Head of caudate nucleus (tissue), 42 donors: ENCODE data around the gene SH3PXD2A.
A peak's percentile ranks its signal among the peaks of the same experiment; 100 is the strongest.

Source experiments
- DNase-seq, 42 donors: peaks; one replicate each; pipeline versions ENCODE4 v3.0.0 to v3.0.0-alpha.2; 2020 to 2021; ENCODE audit warnings: mixed read lengths in 7 of 42
- intact Hi-C: fragments of 100-400 bp; cut with DNase I; formaldehyde crosslinking; loops from one replicate; pipeline ENCODE4 v1.15.0; 2022

Gene SH3PXD2A

GRCh38 chr10:103564776-103565520, 290.4 kb downstream of the SH3PXD2A start:
- DNase-seq: peak in 2 of 42 donors; percentile 43 to 49
- intact Hi-C loops: no loop called here

- DNase-seq: no peak
- intact Hi-C loops: no loop called here
These were observed 291.3 kb downstream of the SH3PXD2A start for GRCh38 chr10:103564116-103564501.

- intact Hi-C loops: no loop called here
These were observed 291.9 kb downstream of the SH3PXD2A start for GRCh38 chr10:103563231-103564115.

GRCh38 chr10:103562383-103562782, 293.0 kb downstream of the SH3PXD2A start:
- intact Hi-C loops: no loop called here
- DNase-seq: no peak

More at GRCh38 chr10:103563231-103564115, 291.9 kb downstream of the SH3PXD2A start:
- DNase-seq: no peak

GRCh38 chr10:103560886-103561285, 294.5 kb downstream of the SH3PXD2A start:
- DNase-seq: no peak

GRCh38 chr10:103559776-103560175, 295.6 kb downstream of the SH3PXD2A start:
- intact Hi-C loops: no loop called here
- no peak for DNase-seq

More at GRCh38 chr10:103560886-103561285, 294.5 kb downstream of the SH3PXD2A start:
- intact Hi-C loops: no loop called here

- DNase-seq: no peak
- intact Hi-C loops: no loop called here
These were observed 296.5 kb downstream of the SH3PXD2A start for GRCh38 chr10:103558911-103559310.

- intact Hi-C loops: no loop called here
- no peak for DNase-seq
These were observed 297.9 kb downstream of the SH3PXD2A start for GRCh38 chr10:103557455-103557854.

GRCh38 chr10:103556383-103557007, 298.9 kb downstream of the SH3PXD2A start:
- intact Hi-C loops: no loop called here
- no peak for DNase-seq

- intact Hi-C loops: no loop called here
- DNase-seq: peak in 21 of 42 donors; percentile 5 to 61 (median 37)
These were observed 299.7 kb downstream of the SH3PXD2A start for GRCh38 chr10:103555712-103556111.

GRCh38 chr10:103555325-103555649, 300.1 kb downstream of the SH3PXD2A start:
- DNase-seq: no peak
- intact Hi-C loops: no loop called here

- DNase-seq: peak in 41 of 42 donors; percentile 21 to 84 (median 63)
- intact Hi-C loops: no loop called here
These were observed 300.7 kb downstream of the SH3PXD2A start for GRCh38 chr10:103554488-103555324.

- DNase-seq: peak in 22 of 42 donors; percentile 17 to 77 (median 50)
- intact Hi-C loops: no loop called here
These were observed 301.5 kb downstream of the SH3PXD2A start for GRCh38 chr10:103553743-103554487.

GRCh38 chr10:103552856-103553742, 302.3 kb downstream of the SH3PXD2A start:
- intact Hi-C loops: no loop called here
- DNase-seq: peak in 8 of 42 donors; percentile 23 to 60 (median 38)

- DNase-seq: peak in 3 of 42 donors; percentile 20 to 43 (median 26)
- intact Hi-C loops: no loop called here
These were observed 303.5 kb downstream of the SH3PXD2A start for GRCh38 chr10:103551619-103552602.

GRCh38 chr10:103550229-103550628, 305.1 kb downstream of the SH3PXD2A start:
- intact Hi-C loops: no loop called here
- peak in 1 of 42 donors; percentile 9 for DNase-seq
